Uterus (tissue), 4 donors: ENCODE measurements around the gene SLCO1A2. TPM values are rescaled to one million over a fixed set of nuclear protein-coding genes. Genes with fewer than 3 reads are reported as not detected.
"Not testable (repeated sequence)": the region's sequence is repeated elsewhere in the genome, so short reads cannot be mapped to it uniquely, and the experiment has no call there.

ENCODE experiments used
- DNase-seq, 2 donors: peaks; one replicate each; pipeline ENCODE4 v3.0.0-alpha.2; 2019 to 2020
- H3K27ac ChIP-seq, 2 donors: fragments of 200-600 bp; sonication (generic); 1 replicate in 1 of 2; 2 replicates in 1 of 2; pipeline ENCODE4 v1.5.1; 2016 to 2018
- H3K27me3 ChIP-seq, 2 donors: fragments of 200-600 bp; sonication (generic); one replicate each; pipeline ENCODE4 v1.5.1; 2018 to 2019; ENCODE audit warnings: control low read depth in 1 of 2
- H3K36me3 ChIP-seq, 2 donors: fragments of 200-600 bp; sonication (generic); one replicate each; pipeline ENCODE4 v1.5.1; 2019; ENCODE audit warnings: control low read depth in 1 of 2
- H3K4me1 ChIP-seq, 2 donors: fragments of 200-600 bp; sonication (generic); one replicate each; pipeline ENCODE4 v1.5.1; 2018 to 2019; ENCODE audit warnings: control low read depth in 1 of 2
- H3K4me3 ChIP-seq, 2 donors: fragments of 200-600 bp; sonication (generic); 1 replicate in 1 of 2; 2 replicates in 1 of 2; pipeline ENCODE4 v1.5.1; 2018 to 2019; ENCODE audit warnings: mild to moderate bottlenecking in 1 of 2
- H3K9me3 ChIP-seq, 2 donors: fragments of 200-600 bp; sonication (generic); one replicate each; pipeline ENCODE4 v1.5.1; 2019; ENCODE audit warnings: control low read depth in 1 of 2
- CTCF ChIP-seq, 4 experiments: fragments of 200-600 bp in 2 of 4; fragments of 450-650 bp in 2 of 4; sonication (generic) in 2 of 4; IDR thresholded peaks; one replicate each; pipeline ENCODE4 v1.5.1; 2016 to 2019; ENCODE audit warnings: antibody characterized with exemption in 4 of 4, mild to moderate bottlenecking in 2 of 4, moderate library complexity in 1 of 4
- POLR2A ChIP-seq, 2 donors: fragments of 450-650 bp; IDR thresholded peaks; one replicate each; pipeline ENCODE4 v1.6.1; 2016; ENCODE audit warnings: antibody characterized with exemption in 2 of 2, mild to moderate bottlenecking in 1 of 2, moderate library complexity in 1 of 2
- intact Hi-C: fragments of 100-400 bp; cut with DNase I; formaldehyde crosslinking; loops from one replicate; pipeline ENCODE4 v1.15.1; 2023; ENCODE audit warnings: low total_unique reads
- total RNA-seq, 4 donors: library from RNA; depleted of rRNA in 3 of 4; stranded (reverse); fragments of >200 nt in 3 of 4; gene quantifications; one replicate each; pipeline versions ENCODE4 v1.1.0 to v1.2.4, GENCODE V29; 2014 to 2023
- donor health status: DM: yes; HTN: yes; CAD: no.

Gene SLCO1A2
- not detected for total RNA-seq

- TF ChIP-seq POLR2A (IDR thresholded peaks at IDR 0.05), result no peak
- TF ChIP-seq CTCF (IDR thresholded peaks at IDR 0.05), result no peak
- DNase-seq, result no peak
- Histone ChIP-seq H3K4me1 (no peaks in the 10 kb centered on the region), H3K36me3 (no peaks in the 10 kb centered on the region), H3K4me3 (no peak within 1 kb of the TSS), H3K27me3 (no peaks in the 10 kb centered on the region), H3K9me3 (no peaks in the 10 kb centered on the region), H3K27ac (no peak within 1 kb of the TSS)
- intact Hi-C loops, result no loop called here
Measured at GRCh38 chr12:21334771-21335325, at the start of gene SLCO1A2. TSS of gene SLCO1A2 (minus strand) at chr12:21334917. CDS start at chr12:21334647, 270 bp downstream.

- Histone ChIP-seq H3K27me3 (no peaks in the 10 kb centered on the region), H3K9me3 (no peaks in the 10 kb centered on the region), H3K36me3 (no peaks in the 10 kb centered on the region), H3K4me3 (no peak overlapping the region), H3K27ac (no peak overlapping the region), H3K4me1 (no peaks in the 10 kb centered on the region)
- TF ChIP-seq POLR2A (IDR thresholded peaks at IDR 0.05) (no peak), CTCF (IDR thresholded peaks at IDR 0.05) (no peak)
- intact Hi-C loops, result no loop called here
- DNase-seq, result no peak
Measured at GRCh38 chr12:21384261-21384660, 49.5 kb upstream of the SLCO1A2 start.

- H3K27ac ChIP-seq, H3K9me3 ChIP-seq, H3K36me3 ChIP-seq, DNase-seq, H3K4me3 ChIP-seq, H3K4me1 ChIP-seq, H3K27me3 ChIP-seq, intact Hi-C loops: not testable (repeated sequence)
Measured at GRCh38 chr12:21381320-21381719, 46.6 kb upstream of the SLCO1A2 start.

GRCh38 chr12:21379218-21379617 is 44.5 kb upstream of the SLCO1A2 start:
- Histone ChIP-seq H3K36me3 (no peaks in the 10 kb centered on the region), H3K9me3 (no peaks in the 10 kb centered on the region), H3K27ac (no peak overlapping the region), H3K4me1 (no peaks in the 10 kb centered on the region), H3K4me3 (no peak overlapping the region), H3K27me3 (no peaks in the 10 kb centered on the region)
- TF ChIP-seq POLR2A (IDR thresholded peaks at IDR 0.05), result no peak
- TF ChIP-seq CTCF (IDR thresholded peaks at IDR 0.05), result no peak
- intact Hi-C loops, result no loop called here
- DNase-seq, result no peak

GRCh38 chr12:21372602-21373001 is 37.9 kb upstream of the SLCO1A2 start, which contains the start of gene IAPP:
TSS of gene IAPP (plus strand) at chr12:21372902. CDS start at chr12:21373352, 450 bp downstream.
- H3K36me3 ChIP-seq, result no peaks in the 10 kb centered on the region
- no peak for DNase-seq
- no peak within 1 kb of the TSS for H3K27ac ChIP-seq
- intact Hi-C loops, result no loop called here
- H3K27me3 ChIP-seq, result no peaks in the 10 kb centered on the region
- no peaks in the 10 kb centered on the region for H3K9me3 ChIP-seq
- TF ChIP-seq CTCF (IDR thresholded peaks at IDR 0.05) (no peak), POLR2A (IDR thresholded peaks at IDR 0.05) (no peak)
- no peaks in the 10 kb centered on the region for H3K4me1 ChIP-seq
- no peak within 1 kb of the TSS for H3K4me3 ChIP-seq
